Ectodermal cell (in vitro differentiated cells): Measurements from ENCODE around the gene CDRT15.
"Not testable (repeated sequence)": the region's sequence is repeated elsewhere in the genome, so short reads cannot be mapped to it uniquely, and the experiment has no call there.

Experiments
- H3K27ac ChIP-seq: 2 replicates; pipeline ENCODE4 v1.7.0; 2013; ENCODE audit warnings: mild to moderate bottlenecking, low read depth, low read length; ENCODE audit not compliant: insufficient read depth, poor library complexity, severe bottlenecking
- H3K27me3 ChIP-seq: 2 replicates; pipeline ENCODE4 v1.7.0; 2013; ENCODE audit warnings: mild to moderate bottlenecking, low read length; ENCODE audit not compliant: insufficient read depth, control insufficient read depth, poor library complexity, severe bottlenecking
- H3K36me3 ChIP-seq: one replicate; pipeline ENCODE4 v1.7.0; 2013; ENCODE audit warnings: low read length; ENCODE audit not compliant: control insufficient read depth, insufficient read depth
- H3K4me1 ChIP-seq: one replicate; pipeline ENCODE4 v1.7.0; 2013; ENCODE audit warnings: low read length; ENCODE audit not compliant: control insufficient read depth, insufficient read depth
- H3K4me3 ChIP-seq: 2 replicates; pipeline ENCODE4 v1.7.0; 2013; ENCODE audit warnings: low read depth, low read length, control low read depth; ENCODE audit not compliant: insufficient read depth
- H3K9me3 ChIP-seq: 2 replicates; pipeline ENCODE4 v1.7.0; 2013; ENCODE audit warnings: mild to moderate bottlenecking, low read length, moderate library complexity; ENCODE audit not compliant: control insufficient read depth
- WGBS, 2 experiments: methylation state at CpG; one replicate each; pipeline ENCODE4 v1.1.7; 2013; ENCODE audit warnings: missing lambda C conversion rate in 2 of 2; 5-methylcytosine and 5-hydroxymethylcytosine counted together

Gene CDRT15

GRCh38 chr17:14192039-14192438, 44.6 kb downstream of the CDRT15 start:
- H3K27me3 ChIP-seq, H3K27ac ChIP-seq, H3K4me3 ChIP-seq, H3K36me3 ChIP-seq, H3K9me3 ChIP-seq, H3K4me1 ChIP-seq: not testable (repeated sequence)
- 87 to 88% methylated on average over 8 to 9 of the region's 11 CpGs for WGBS, 2 experiments

- H3K36me3 ChIP-seq, H3K4me3 ChIP-seq, H3K9me3 ChIP-seq, H3K27ac ChIP-seq, H3K4me1 ChIP-seq, H3K27me3 ChIP-seq: not testable (repeated sequence)
Measured at GRCh38 chr17:14191469-14191868, 45.2 kb downstream of the CDRT15 start.

- H3K4me3 ChIP-seq, H3K27ac ChIP-seq, H3K36me3 ChIP-seq, H3K27me3 ChIP-seq, H3K9me3 ChIP-seq, H3K4me1 ChIP-seq: not testable (repeated sequence)
- WGBS, 2 experiments: 83% methylated on average over 1 of the region's 1 CpG
Measured at GRCh38 chr17:14190774-14191173, 45.9 kb downstream of the CDRT15 start.

GRCh38 chr17:14186443-14186842, 50.2 kb downstream of the CDRT15 start:
- H3K9me3 ChIP-seq, H3K4me3 ChIP-seq: not testable (repeated sequence)
- 100% methylated on average over 1 of the region's 4 CpGs; no CpG with 5 or more reads in 1 of the 2 experiments for WGBS, 2 experiments

More at GRCh38 chr17:14186443-14186842, 50.2 kb downstream of the CDRT15 start:
- not testable (repeated sequence) for H3K27me3 ChIP-seq, H3K27ac ChIP-seq, H3K36me3 ChIP-seq, H3K4me1 ChIP-seq
